GM23248 (cell line): ENCODE results near the gene RPS6KB2. TPM values are rescaled to one million over a fixed set of nuclear protein-coding genes. Genes with fewer than 3 reads are reported as not detected.

Experiments
- DNase-seq: peaks from one replicate; pipeline ENCODE4 v3.0.0-alpha.2; 2015
- H2AFZ ChIP-seq: fragments of 200-600 bp; sonication (generic); 2 replicates; pipeline ENCODE4 v1.6.1; 2016; ENCODE audit warnings: antibody characterized with exemption
- H3F3A ChIP-seq: fragments of 200-600 bp; sonication (generic); 2 replicates; pipeline ENCODE4 v1.6.1; 2016; ENCODE audit warnings: mild to moderate bottlenecking, antibody characterized with exemption, mixed run types; ENCODE audit not compliant: insufficient read depth
- H3K27ac ChIP-seq: fragments of 200-600 bp; sonication (generic); 2 replicates; pipeline ENCODE4 v1.5.1; 2016; ENCODE audit warnings: mild to moderate bottlenecking
- H3K27me3 ChIP-seq: fragments of 200-600 bp; sonication (generic); replicated peaks from 2 replicates; pipeline ENCODE4 v1.6.1; 2016; ENCODE audit warnings: mild to moderate bottlenecking; ENCODE audit not compliant: insufficient read depth
- H3K36me3 ChIP-seq: fragments of 200-600 bp; sonication (generic); 2 replicates; pipeline ENCODE4 v1.6.1; 2016; ENCODE audit warnings: low read depth, mild to moderate bottlenecking
- H3K4me1 ChIP-seq: fragments of 200-600 bp; sonication (generic); 2 replicates; pipeline ENCODE4 v1.6.1; 2016; ENCODE audit warnings: mild to moderate bottlenecking; ENCODE audit not compliant: insufficient read depth
- H3K4me2 ChIP-seq: fragments of 200-600 bp; sonication (generic); one replicate; pipeline ENCODE4 v1.6.1; 2016; ENCODE audit warnings: mild to moderate bottlenecking; ENCODE audit not compliant: unreplicated experiment
- H3K4me3 ChIP-seq: fragments of 200-600 bp; sonication (generic); 2 replicates; pipeline ENCODE4 v1.5.1; 2016; ENCODE audit warnings: mild to moderate bottlenecking
- H3K79me2 ChIP-seq: fragments of 200-600 bp; sonication (generic); 2 replicates; pipeline ENCODE4 v1.6.1; 2016; ENCODE audit warnings: mild to moderate bottlenecking; ENCODE audit not compliant: insufficient read depth
- H3K9ac ChIP-seq: fragments of 200-600 bp; sonication (generic); 2 replicates; pipeline ENCODE4 v1.6.1; 2016; ENCODE audit warnings: mild to moderate bottlenecking
- H3K9me2 ChIP-seq: fragments of 200-600 bp; sonication (generic); 2 replicates; pipeline ENCODE4 v1.6.1; 2016; ENCODE audit warnings: mixed run types, mild to moderate bottlenecking, moderate library complexity; ENCODE audit not compliant: insufficient read depth
- H3K9me3 ChIP-seq: fragments of 200-600 bp; sonication (generic); one replicate; pipeline ENCODE4 v1.6.1; 2017; ENCODE audit warnings: low read depth
- H4K20me1 ChIP-seq: fragments of 200-600 bp; sonication (generic); 2 replicates; pipeline ENCODE4 v1.6.0; 2016; ENCODE audit not compliant: insufficient read depth
- EZH2 ChIP-seq: fragments of 200-600 bp; sonication (generic); IDR thresholded peaks from 2 replicates; pipeline ENCODE4 v1.6.1; 2018; ENCODE audit warnings: antibody characterized with exemption, mild to moderate bottlenecking; ENCODE audit not compliant: insufficient read depth, poor library complexity, severe bottlenecking
- EZH2phosphoT487 ChIP-seq: fragments of 200-600 bp; sonication (generic); IDR thresholded peaks from 2 replicates; pipeline ENCODE4 v1.6.1; 2018; ENCODE audit warnings: antibody characterized with exemption, moderate library complexity, mild to moderate bottlenecking, low read depth; ENCODE audit not compliant: insufficient read depth
- WGBS, 2 experiments: methylation state at CpG; one replicate each; pipeline ENCODE4 v1.1.6; 2015 to 2017; ENCODE audit warnings: low lambda C conversion rate in 2 of 2, low coverage in 1 of 2; ENCODE audit errors: missing lambda C conversion rate in 2 of 2; 5-methylcytosine and 5-hydroxymethylcytosine counted together
- in situ Hi-C: fragments of 300-500 bp; cut with MboI; formaldehyde crosslinking; loops from 2 replicates; pipeline ENCODE4 v1.15.0; 2020
- polyA plus RNA-seq: library from polyadenylated mRNA; unstranded; fragments of >200 nt; fragmentation: Nextera tagmentation; extraction: Ambion mirVana; gene quantifications from 2 replicates; pipeline ENCODE4 v1.2.1, GENCODE V29; 2016
- total RNA-seq: library from RNA; depleted of rRNA; stranded (reverse); fragments of >200 nt; shearing (Covaris generic); gene quantifications from 2 replicates; pipeline ENCODE4 v1.2.3, GENCODE V29; 2014

Gene RPS6KB2
- total and polyA plus RNA-seq, 2 experiments from 2014 or later, result 52.3 to 68.0 TPM

DNA sequence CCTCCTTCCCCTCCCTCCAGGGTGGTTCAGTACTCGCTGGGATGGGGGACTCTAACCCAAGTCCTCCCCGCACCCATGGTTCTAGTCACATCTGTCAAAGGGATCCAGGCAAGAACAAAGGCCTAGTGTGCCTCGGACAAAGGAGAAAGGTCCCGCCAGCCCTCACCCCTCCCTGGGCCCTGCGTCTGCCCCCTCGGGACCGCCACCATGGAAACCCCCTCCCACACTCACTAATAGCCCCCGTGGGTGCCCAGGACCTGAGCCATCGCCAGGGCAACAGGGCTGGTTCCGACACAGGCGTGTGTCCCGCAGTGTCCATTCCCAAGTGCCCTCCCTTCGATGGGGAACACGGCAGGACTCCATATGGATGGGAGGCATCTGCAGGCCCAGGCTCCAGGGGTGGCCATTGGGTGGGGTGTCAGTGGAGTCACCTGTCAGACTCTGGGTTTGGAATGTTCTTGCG is 17.9 kb upstream of the RPS6KB2 start:
- TF ChIP-seq EZH2 (no peak), EZH2phosphoT487 (no peak)
- no peak for DNase-seq
- Histone ChIP-seq H3K9ac (no peak overlapping the region), H3K27me3 (peaks cover 23% of the 10 kb centered on the region), H3K4me2 (no peak overlapping the region), H3K4me3 (no peak overlapping the region), H2AFZ (no peak overlapping the region), H4K20me1 (no peaks in the 10 kb centered on the region), H3K9me2 (no peaks in the 10 kb centered on the region), H3K36me3 (no peaks in the 10 kb centered on the region), H3K27ac (no peak overlapping the region), H3F3A (no peaks in the 10 kb centered on the region), H3K4me1 (no peaks in the 10 kb centered on the region), H3K9me3 (no peaks in the 10 kb centered on the region), H3K79me2 (no peaks in the 10 kb centered on the region)
- 41 to 53% methylated on average over 10 to 15 of the region's 15 CpGs for WGBS, 2 experiments
- in situ Hi-C loops, result no loop called here

DNA sequence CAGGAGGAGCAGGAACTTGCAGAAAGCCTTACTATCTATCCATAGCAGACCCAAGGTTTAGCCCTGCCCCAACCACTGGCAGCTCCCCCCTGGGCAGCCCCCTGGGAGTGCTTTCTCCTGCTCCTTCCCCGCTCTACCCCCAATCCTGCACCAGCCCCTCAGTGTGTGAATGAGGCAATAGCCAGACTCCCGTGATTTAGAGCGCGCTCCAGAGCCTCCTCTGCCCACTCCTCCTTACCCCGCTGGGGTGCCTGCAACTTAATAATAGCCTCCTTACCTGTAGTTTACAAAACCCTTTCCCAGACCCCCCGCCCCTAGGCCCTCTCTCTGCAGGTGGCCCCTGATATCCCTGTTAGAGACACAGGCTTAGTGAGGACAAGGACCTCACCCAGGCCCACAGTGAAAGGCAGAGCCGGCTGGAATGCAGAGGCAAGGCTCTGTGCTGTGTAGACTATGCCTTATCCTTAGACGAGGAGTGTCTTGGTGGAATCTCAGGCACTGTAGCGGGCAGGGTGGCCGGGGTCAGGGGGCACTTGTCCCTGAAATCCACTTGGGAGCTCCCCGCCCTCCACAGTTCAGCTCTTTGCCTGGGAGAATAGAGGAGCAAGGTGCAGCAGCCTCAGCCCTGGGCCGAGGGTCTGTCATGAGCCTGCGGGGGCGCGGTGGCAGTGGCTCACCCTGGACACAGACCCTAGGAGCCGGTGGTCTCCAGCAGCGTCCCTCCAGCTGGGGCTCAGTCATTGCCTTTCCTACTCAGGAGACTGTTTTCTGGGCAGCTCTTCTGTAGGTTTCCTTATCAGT is 17.1 kb upstream of the RPS6KB2 start:
- Histone ChIP-seq H3K36me3 (no peaks in the 10 kb centered on the region), H4K20me1 (no peaks in the 10 kb centered on the region), H3K79me2 (no peaks in the 10 kb centered on the region), H3K4me2 (no peak overlapping the region), H3K27me3 (peaks cover 23% of the 10 kb centered on the region), H3K9ac (no peak overlapping the region), H3K9me3 (no peaks in the 10 kb centered on the region), H3K27ac (no peak overlapping the region), H2AFZ (no peak overlapping the region), H3K4me3 (no peak overlapping the region), H3K9me2 (no peaks in the 10 kb centered on the region), H3K4me1 (no peaks in the 10 kb centered on the region), H3F3A (no peaks in the 10 kb centered on the region)
- TF ChIP-seq EZH2phosphoT487 (no peak), EZH2 (no peak)
- in situ Hi-C loops, result no loop called here
- DNase-seq, result no peak
- WGBS, 2 experiments, result 48 to 55% methylated on average over 17 of the region's 17 CpGs

DNA sequence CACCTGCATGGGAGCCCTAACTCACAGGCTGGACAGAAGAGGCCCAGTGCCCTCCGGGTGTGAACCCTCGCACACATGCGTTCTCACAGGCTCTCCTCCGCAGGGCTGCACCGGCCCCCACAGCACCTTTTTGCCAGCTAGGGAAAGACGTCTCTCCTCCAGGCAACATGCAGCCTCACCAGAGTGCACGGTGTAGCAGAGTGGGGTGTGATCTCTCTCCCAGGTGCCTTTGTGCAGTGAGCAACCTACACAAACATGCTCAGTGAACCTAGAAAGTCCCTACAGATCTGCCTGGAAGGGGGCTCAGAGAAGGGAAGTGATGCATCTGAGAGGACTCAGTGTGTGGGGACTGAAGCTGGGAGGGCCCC is 16.5 kb upstream of the RPS6KB2 start:
- no peak overlapping the region for H3K27ac ChIP-seq
- no peaks in the 10 kb centered on the region for H3K4me1 ChIP-seq
- H3K27me3 ChIP-seq, result peaks cover 23% of the 10 kb centered on the region
- no peak for TF ChIP-seq EZH2phosphoT487
- no peak for TF ChIP-seq EZH2
- no peaks in the 10 kb centered on the region for H3K9me2 ChIP-seq
- in situ Hi-C loops, result no loop called here
- H3K4me3 ChIP-seq, result no peak overlapping the region
- no peaks in the 10 kb centered on the region for H3F3A ChIP-seq
- no peak for DNase-seq
- H3K9ac ChIP-seq, result no peak overlapping the region
- no peaks in the 10 kb centered on the region for H3K9me3 ChIP-seq
- WGBS, 2 experiments, result 30 to 36% methylated on average over 7 of the region's 7 CpGs
- no peaks in the 10 kb centered on the region for H3K79me2 ChIP-seq
- H3K36me3 ChIP-seq, result no peaks in the 10 kb centered on the region
- no peaks in the 10 kb centered on the region for H4K20me1 ChIP-seq
- no peak overlapping the region for H2AFZ ChIP-seq
- no peak overlapping the region for H3K4me2 ChIP-seq

DNA sequence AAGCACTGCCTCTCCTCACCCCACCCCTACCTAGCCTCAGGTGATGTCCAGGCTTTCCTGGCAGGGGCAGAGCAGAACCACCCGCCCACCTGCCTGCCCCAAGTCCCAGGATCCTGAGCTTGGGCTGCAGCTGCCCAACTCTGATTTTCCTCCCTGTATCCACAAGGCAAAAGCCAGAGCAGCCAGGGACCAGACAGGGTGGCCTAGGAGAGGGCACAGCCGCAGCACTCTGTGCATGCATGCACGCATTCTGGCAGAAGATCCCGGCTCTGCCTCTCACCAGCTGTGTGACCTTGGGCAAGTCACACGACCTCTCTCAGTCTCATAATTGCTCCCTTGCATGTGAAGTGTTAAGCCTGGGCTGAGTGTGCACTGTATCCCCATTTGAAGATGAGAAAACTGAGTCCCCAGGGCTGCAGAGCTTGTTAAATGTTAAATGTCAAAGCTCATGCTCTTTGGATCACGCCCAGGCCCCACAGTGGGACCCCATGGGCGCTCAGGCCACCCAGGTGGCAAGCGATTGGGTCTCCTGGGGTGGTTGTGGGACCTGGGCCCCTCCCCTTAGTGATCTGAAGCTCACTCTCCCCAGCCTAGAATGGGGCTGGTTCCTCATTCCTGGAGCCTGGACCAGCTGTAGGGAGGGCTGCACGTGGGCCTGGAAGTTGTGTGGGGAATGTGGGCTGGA is 15.7 kb upstream of the RPS6KB2 start:
- TF ChIP-seq EZH2, result no peak
- TF ChIP-seq EZH2phosphoT487, result no peak

More for the DNA sequence above, 15.7 kb upstream of the RPS6KB2 start:
- no peak overlapping the region for H2AFZ ChIP-seq
- H3K27me3 ChIP-seq, result peaks cover 23% of the 10 kb centered on the region
- H3F3A ChIP-seq, result no peaks in the 10 kb centered on the region
- no peaks in the 10 kb centered on the region for H3K4me1 ChIP-seq
- no peaks in the 10 kb centered on the region for H3K79me2 ChIP-seq
- H3K4me3 ChIP-seq, result no peak overlapping the region
- H3K4me2 ChIP-seq, result no peak overlapping the region
- 54% methylated on average over 9 of the region's 9 CpGs for WGBS, 2 experiments
- DNase-seq, result no peak
- no peak overlapping the region for H3K27ac ChIP-seq
- in situ Hi-C loops, result no loop called here
- H3K9me3 ChIP-seq, result no peaks in the 10 kb centered on the region
- no peaks in the 10 kb centered on the region for H4K20me1 ChIP-seq
- H3K9me2 ChIP-seq, result no peaks in the 10 kb centered on the region
- no peak overlapping the region for H3K9ac ChIP-seq
- no peaks in the 10 kb centered on the region for H3K36me3 ChIP-seq
